Ecto neural progenitor cell (in vitro differentiated cells): ENCODE results near the gene SLCO3A1.

Experiments used
- DNase-seq: peaks from one replicate; pipeline ENCODE4 v3.0.0-alpha.2; 2018; ENCODE audit warnings: low spot score

The SLCO3A1 gene

GRCh38 chr15:91853511-91853947 is at the start of gene SLCO3A1:
Gene SLCO3A1, plus strand, starts transcription at chr15:91853708.
- DNase-seq = no peak

DNA sequence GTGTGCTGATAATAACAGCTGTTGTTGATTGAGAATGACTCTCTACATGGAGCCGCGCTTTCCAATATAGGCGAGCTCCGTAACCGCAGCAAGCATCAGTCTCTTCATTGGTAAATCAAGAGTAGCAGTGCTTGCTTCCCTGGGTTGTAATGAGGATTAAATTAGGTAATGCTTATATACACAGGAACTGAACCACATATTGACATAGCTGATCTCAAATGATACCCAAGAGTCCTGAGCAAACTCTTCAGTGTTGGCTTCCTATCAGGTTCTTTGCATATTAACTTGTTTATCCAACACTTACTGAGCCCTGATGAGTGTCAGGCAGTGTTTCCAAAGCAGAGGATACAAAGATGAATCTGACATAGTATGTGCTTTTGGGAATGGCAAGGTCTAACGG is 46.4 kb upstream of the SLCO3A1 start:
- no peak for DNase-seq

GRCh38 chr15:91813924-91814323 is 39.6 kb upstream of the SLCO3A1 start:
- no peak for DNase-seq

DNA sequence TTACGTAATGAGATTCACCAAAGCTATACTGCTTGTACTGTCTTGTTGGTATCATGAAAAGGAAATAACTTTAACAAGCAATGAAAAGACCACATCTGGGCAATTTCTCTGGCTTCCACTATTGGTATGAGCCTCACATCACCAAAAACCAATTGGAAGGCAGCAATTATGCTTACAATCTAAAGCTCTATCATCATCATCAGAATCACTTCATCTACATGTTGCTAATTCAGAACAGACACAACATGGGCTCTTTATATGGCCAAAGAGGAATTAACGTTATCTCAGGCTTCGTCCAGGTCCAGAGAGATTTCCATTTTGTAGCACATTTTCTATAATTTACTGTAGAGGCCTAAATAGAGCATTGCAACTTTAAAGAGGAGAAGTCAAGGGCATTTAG is 36.6 kb upstream of the SLCO3A1 start:
- no peak for DNase-seq

GRCh38 chr15:91821458-91821857 is 32.0 kb upstream of the SLCO3A1 start:
- no peak for DNase-seq

GRCh38 chr15:91824256-91824655 is 29.3 kb upstream of the SLCO3A1 start:
- DNase-seq = no peak

- no peak for DNase-seq
These were observed 27.1 kb upstream of the SLCO3A1 start for GRCh38 chr15:91826443-91826842.

DNA sequence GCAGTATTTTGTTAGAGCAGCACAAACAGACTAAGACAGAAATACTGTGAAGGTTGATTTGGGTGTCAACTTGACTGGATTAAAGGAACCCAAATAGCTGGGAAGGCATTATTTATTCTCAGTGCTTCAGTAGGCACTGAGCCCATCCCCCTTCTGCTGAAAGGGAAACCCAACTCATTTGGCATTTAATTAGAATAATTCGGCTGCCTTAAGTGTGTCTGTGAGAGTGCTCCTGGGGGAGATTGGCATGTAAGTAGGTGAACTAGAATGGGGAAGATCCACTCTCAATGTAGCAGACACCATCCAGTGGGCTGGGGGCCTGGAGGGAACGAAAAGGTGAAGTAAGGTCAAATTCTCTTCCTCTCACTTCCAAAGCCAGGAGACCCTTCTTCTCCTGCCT is 20.5 kb upstream of the SLCO3A1 start:
- DNase-seq = no peak

DNA sequence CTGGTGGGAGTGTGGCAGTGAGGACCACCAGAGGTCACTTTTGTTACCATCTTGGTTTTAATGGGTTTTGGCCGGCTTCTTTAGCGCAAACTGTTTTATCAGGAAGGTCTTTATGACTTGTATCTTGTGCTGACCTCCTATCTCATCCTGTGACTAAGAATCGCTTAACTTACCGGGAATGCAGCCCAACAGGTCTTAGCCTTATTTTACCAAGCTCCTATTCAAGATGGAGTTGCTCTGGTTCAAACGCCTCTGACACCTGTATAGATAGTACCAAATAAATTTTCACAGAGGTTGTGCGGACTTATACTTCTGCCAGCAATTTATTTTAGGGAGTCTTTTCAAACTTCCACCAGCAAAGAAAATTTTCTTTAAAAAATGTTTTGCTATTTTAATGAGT is 13.6 kb upstream of the SLCO3A1 start:
- DNase-seq = no peak

DNA sequence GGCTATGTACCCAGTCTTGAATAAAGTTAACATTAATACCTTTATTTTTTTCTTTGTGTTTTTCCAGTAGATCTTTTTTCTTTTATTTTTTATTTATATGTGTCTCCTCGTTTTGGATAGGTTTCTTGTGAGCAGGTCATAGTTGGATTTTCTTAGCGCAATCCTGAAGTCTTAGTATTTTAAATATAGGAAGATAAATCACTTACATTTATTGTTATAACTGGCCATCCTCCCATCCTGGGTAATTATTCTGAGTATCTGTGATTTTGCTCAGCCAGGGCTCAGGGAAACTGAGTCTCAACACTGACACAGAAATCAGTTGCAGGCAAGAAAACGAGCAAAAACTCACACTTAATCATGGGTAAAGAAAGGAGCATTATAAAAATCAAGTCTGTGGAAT is 11.6 kb upstream of the SLCO3A1 start:
- DNase-seq = no peak

GRCh38 chr15:91844341-91844740 is 9.2 kb upstream of the SLCO3A1 start:
- DNase-seq = no peak

DNA sequence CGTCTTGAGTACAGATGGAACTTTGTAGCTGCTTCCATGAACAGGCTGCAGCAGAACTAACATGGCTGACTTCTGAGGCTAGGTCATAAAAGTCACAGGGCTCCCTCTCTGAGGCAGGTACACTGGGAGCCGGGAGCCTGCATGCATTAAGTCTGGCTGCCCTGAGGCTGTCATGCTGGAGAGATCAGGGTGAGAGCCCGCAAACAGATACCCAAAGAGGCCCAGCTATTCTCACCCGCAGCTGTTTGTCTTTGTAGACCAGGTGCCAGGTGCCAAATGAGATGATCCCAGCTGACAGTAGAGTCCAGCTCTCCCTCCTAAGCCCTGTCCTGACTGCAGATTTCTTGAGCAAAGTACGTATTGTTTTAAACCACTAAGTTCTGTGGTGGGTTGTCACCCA is 8.6 kb upstream of the SLCO3A1 start:
- DNase-seq = no peak

DNA sequence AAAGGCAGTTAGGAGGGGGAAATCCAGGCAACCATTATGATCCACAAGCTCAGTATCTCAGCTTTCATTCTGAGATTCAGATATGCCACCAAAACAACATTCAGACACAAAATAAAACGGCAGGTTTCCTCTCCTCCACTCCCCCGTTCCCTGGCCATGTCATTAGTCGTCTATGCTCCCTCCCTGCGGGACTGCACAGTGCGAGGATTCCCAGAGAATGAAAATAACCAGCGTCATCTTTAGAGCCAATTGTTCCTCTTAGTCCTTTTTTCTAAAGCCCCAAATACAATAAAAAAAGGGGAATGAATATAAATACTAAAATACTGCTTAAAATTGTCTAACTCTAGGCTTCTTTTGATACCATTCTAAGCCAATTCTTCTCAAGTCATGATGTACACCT is 7.8 kb upstream of the SLCO3A1 start:
- no peak for DNase-seq

DNA sequence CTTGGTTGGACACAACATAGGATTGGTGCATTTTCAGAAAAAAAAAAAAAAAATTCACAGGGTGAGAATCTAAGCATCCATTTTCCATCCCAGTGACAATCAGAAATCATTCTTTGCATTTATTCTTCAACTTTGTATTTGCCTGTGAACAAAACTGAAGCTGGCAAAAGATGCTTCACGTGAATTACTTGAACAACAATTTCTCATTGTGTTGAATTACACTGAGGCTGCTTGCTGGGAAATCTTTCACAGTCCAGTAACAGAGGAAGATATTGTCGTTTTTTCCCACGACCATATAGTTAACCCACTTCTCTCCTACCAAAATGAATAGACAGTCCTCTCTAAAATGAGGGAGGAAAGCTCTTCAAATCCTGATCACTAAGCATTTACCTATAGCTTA is 4.3 kb upstream of the SLCO3A1 start:
- no peak for DNase-seq

GRCh38 chr15:91849749-91850161 is 3.8 kb upstream of the SLCO3A1 start:
- DNase-seq = no peak

GRCh38 chr15:91852741-91853510 is 582 bp upstream of the SLCO3A1 start:
- peak; percentile 85 for DNase-seq

DNA sequence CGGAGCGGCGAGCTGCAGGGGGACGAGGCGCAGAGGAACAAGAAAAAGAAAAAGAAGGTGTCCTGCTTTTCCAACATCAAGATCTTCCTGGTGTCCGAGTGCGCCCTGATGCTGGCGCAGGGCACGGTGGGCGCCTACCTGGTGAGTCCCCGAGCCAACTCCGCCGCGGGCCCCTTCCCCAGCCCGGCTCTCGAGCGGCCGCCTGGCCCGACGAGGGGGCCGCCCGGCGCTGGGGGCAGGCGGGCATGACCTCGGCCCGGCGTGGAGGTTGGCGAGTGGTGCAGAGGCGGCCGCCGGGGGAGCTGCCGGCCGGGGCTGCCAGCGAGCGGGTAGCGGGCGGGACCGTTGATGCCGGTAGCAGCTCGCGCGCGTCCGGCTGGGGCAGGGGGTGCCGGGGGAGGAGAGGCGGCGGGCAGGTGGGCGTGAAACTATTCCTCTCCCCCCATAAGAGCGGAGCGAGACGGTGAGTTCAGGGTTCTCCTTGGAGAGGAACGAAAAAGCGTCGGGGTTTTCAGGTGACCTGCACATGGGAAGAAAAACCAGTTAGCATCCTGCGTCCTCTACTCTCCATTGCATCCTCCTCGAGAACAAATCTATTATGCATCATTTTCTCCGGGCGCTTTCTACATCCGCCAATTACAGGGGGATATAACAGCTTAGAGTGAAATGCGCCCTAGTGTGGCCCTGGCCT is 585 bp downstream of the SLCO3A1 start:
- DNase-seq = peak; percentile 76

GRCh38 chr15:91854639-91854990 is 1.1 kb downstream of the SLCO3A1 start:
- no peak for DNase-seq

- no peak for DNase-seq
These were observed 1.7 kb downstream of the SLCO3A1 start for GRCh38 chr15:91855241-91855640.

GRCh38 chr15:91855684-91856489 is 2.4 kb downstream of the SLCO3A1 start:
- DNase-seq = peak; percentile 57

DNA sequence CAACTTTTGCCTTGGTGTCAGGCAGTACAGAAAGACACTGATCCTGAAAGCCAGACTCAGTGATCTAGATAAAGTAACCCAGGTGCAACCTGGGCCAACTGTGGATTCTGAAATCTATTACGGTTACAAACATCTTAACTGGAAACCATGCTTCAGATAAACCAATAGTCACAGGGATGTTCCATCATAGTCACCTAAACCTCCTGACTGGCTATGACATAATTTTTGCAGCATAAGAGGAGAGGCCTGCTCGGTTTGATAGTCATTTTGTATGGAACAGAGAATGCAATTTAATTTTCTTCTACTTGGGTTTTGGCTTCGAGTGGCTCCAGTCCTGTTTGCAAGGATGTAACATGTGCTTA is 3.7 kb downstream of the SLCO3A1 start:
- DNase-seq = no peak

GRCh38 chr15:91857772-91858171 is 4.3 kb downstream of the SLCO3A1 start:
- DNase-seq = no peak

- no peak for DNase-seq
These were observed 7.0 kb downstream of the SLCO3A1 start for GRCh38 chr15:91860498-91860897.
